ENCODE measurements around the gene GOLGA6A.

GOLGA6A gene

GRCh38 chr15:74062236-74062635, 20.1 kb downstream of the GOLGA6A start:
- TF ChIP-seq CTCF (IDR thresholded peaks at IDR 0.05), result no peak

GRCh38 chr15:74060251-74060650, 22.1 kb downstream of the GOLGA6A start:
- no peak for TF ChIP-seq CTCF (IDR thresholded peaks at IDR 0.05)

GRCh38 chr15:74055804-74056203, 26.5 kb downstream of the GOLGA6A start:
- TF ChIP-seq CTCF (IDR thresholded peaks at IDR 0.05), result no peak

- peak; percentile 63 for TF ChIP-seq CTCF (IDR thresholded peaks at IDR 0.05)
These were observed 28.3 kb downstream of the GOLGA6A start for GRCh38 chr15:74053941-74054529.

- TF ChIP-seq CTCF (IDR thresholded peaks at IDR 0.05), result no peak
These were observed 28.8 kb downstream of the GOLGA6A start for GRCh38 chr15:74053517-74053916.

- no peak for TF ChIP-seq CTCF (IDR thresholded peaks at IDR 0.05)
These were observed 31.7 kb downstream of the GOLGA6A start for GRCh38 chr15:74050556-74051234.

- TF ChIP-seq CTCF (IDR thresholded peaks at IDR 0.05), result no peak
These were observed 32.2 kb downstream of the GOLGA6A start for GRCh38 chr15:74050127-74050526.

Data from LNCAP (cell line).